Measurements from ENCODE around the gene PDZD2. TPM values are rescaled to one million over a fixed set of nuclear protein-coding genes. Genes with fewer than 3 reads are reported as not detected.

PDZD2 gene
- total and polyA plus RNA-seq, 2 experiments from 2014 or later: 8.3 to 16.9 TPM

DNA sequence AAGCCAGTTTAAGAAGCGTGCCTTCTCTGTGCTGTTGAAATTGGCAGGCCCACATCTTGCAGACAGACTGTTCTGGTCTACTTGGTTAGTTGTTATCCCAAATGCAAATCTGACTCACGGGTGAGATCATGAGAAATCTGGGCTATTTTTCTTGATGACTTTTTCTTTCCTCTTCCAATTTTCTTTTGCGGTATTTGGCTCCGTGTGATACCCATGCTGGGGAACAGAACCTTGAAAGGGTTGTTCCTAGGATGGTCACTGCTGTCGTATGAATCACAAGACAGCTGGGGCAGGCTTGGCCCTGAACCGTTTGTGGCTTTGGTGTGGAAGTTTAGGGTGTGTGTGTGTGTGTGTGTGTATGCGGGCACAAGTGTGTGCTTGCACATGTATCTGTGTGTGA, 24.6 kb downstream of the PDZD2 start:
- H3K36me3 Mint-ChIP-seq (ENCODE audit: low read depth): peaks cover 3% of the 10 kb centered on the region; the same call in 2 of the 3 replicates
- H3K9me2 ChIP-seq (ENCODE audit: insufficient read depth): no peaks in the 10 kb centered on the region; the same call in 1 of the 2 replicates
- H3K27me3 ChIP-seq (ENCODE audit: insufficient read depth): no peaks in the 10 kb centered on the region
- DNase-seq (ENCODE audit: low spot score) (no peak), ATAC-seq (no peak)
- peaks cover 3% of the 10 kb centered on the region; the same call in 1 of the 2 replicates for H3K4me1 ChIP-seq (ENCODE audit: insufficient read depth)
- no peaks in the 10 kb centered on the region for H4K20me1 ChIP-seq (replicated peaks; ENCODE audit: insufficient read depth)
- H3K9me3 Mint-ChIP-seq: no peaks in the 10 kb centered on the region
- H3K4me3 Mint-ChIP-seq: no peak overlapping the region
- H3K4me1 Mint-ChIP-seq: peaks cover 2% of the 10 kb centered on the region
- H3K27me3 Mint-ChIP-seq (ENCODE audit: insufficient read depth, low read depth, poor library complexity): peaks cover 2% of the 10 kb centered on the region
- no peak overlapping the region for H3K27ac ChIP-seq (ENCODE audit: low read depth)
- no peaks in the 10 kb centered on the region for H3K36me3 ChIP-seq (ENCODE audit: insufficient read depth)
- no peak overlapping the region for H2AFZ ChIP-seq
- no peak overlapping the region for H3K27ac Mint-ChIP-seq
- H3K79me2 ChIP-seq (replicated peaks; ENCODE audit: insufficient read depth): no peaks in the 10 kb centered on the region
- TF ChIP-seq POLR2AphosphoS5 (IDR thresholded peaks at IDR 0.05; ENCODE audit: low read depth) (no peak), NANOG (IDR thresholded peaks at IDR 0.05; ENCODE audit: borderline replicate concordance) (no peak), EZH2 (IDR thresholded peaks at IDR 0.05; ENCODE audit: low read depth, unreplicated experiment) (no peak), CTCF (conservative IDR thresholded peaks at IDR 0.05; ENCODE audit: low read depth in 2 of 2) (no peak), ZNF331 (CRISPR knock-in tag; IDR thresholded peaks at IDR 0.05; ENCODE audit: low read depth) (no peak), JUNB (IDR thresholded peaks at IDR 0.05; ENCODE audit: unreplicated experiment) (no peak), STAT1 (IDR thresholded peaks at IDR 0.05; ENCODE audit: unreplicated experiment) (no peak), CREB1 (CRISPR knock-in tag; IDR thresholded peaks at IDR 0.05; ENCODE audit: low read depth) (no peak), EZH2phosphoT487 (IDR thresholded peaks at IDR 0.05; ENCODE audit: unreplicated experiment) (no peak), ZNF114 (CRISPR knock-in tag; IDR thresholded peaks at IDR 0.05) (no peak), ZNF462 (CRISPR knock-in tag; IDR thresholded peaks at IDR 0.05) (no peak), REST (IDR thresholded peaks at IDR 0.05; ENCODE audit: unreplicated experiment) (no peak)
- TF ChIP-seq, protein P1, sequence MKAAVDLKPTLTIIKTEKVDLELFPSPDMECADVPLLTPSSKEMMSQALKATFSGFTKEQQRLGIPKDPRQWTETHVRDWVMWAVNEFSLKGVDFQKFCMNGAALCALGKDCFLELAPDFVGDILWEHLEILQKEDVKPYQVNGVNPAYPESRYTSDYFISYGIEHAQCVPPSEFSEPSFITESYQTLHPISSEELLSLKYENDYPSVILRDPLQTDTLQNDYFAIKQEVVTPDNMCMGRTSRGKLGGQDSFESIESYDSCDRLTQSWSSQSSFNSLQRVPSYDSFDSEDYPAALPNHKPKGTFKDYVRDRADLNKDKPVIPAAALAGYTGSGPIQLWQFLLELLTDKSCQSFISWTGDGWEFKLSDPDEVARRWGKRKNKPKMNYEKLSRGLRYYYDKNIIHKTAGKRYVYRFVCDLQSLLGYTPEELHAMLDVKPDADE (IDR thresholded peaks at IDR 0.05): no peak
- H3F3A ChIP-seq (replicated peaks; ENCODE audit: low read depth): no peaks in the 10 kb centered on the region
- no peak overlapping the region for H3K4me3 ChIP-seq
- H3K4me2 ChIP-seq: no peak overlapping the region

Measured in GM23338 (cell line).